ENCODE data around the gene NSMCE3.

DNA sequence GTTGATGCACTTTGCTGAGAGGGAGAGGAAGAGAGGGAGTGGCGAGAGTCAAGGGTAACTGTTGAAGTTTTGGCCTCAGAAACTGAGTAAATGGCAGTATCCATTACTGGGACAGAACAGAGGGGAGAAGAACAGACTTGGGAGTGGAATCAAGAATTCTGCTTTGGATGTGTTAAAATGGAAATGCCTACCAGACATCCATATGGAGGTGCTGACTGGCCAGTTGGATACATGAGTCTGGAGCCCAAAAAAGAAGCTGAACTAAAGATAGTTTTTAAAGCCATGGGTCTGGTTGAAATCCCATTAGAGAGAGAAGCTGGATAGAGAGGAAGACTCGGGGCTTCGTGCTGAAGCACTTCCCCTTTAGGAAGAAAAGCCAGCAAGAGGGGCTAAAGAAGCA lies 35.9 kb upstream of the NSMCE3 start:
- TF ChIP-seq POLR2A (IDR thresholded peaks at IDR 0.05) = no peak
- TF ChIP-seq, protein P1, sequence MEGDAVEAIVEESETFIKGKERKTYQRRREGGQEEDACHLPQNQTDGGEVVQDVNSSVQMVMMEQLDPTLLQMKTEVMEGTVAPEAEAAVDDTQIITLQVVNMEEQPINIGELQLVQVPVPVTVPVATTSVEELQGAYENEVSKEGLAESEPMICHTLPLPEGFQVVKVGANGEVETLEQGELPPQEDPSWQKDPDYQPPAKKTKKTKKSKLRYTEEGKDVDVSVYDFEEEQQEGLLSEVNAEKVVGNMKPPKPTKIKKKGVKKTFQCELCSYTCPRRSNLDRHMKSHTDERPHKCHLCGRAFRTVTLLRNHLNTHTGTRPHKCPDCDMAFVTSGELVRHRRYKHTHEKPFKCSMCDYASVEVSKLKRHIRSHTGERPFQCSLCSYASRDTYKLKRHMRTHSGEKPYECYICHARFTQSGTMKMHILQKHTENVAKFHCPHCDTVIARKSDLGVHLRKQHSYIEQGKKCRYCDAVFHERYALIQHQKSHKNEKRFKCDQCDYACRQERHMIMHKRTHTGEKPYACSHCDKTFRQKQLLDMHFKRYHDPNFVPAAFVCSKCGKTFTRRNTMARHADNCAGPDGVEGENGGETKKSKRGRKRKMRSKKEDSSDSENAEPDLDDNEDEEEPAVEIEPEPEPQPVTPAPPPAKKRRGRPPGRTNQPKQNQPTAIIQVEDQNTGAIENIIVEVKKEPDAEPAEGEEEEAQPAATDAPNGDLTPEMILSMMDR (IDR thresholded peaks at IDR 0.05) = no peak
